Measurements from ENCODE around the gene SCD5.

DNA sequence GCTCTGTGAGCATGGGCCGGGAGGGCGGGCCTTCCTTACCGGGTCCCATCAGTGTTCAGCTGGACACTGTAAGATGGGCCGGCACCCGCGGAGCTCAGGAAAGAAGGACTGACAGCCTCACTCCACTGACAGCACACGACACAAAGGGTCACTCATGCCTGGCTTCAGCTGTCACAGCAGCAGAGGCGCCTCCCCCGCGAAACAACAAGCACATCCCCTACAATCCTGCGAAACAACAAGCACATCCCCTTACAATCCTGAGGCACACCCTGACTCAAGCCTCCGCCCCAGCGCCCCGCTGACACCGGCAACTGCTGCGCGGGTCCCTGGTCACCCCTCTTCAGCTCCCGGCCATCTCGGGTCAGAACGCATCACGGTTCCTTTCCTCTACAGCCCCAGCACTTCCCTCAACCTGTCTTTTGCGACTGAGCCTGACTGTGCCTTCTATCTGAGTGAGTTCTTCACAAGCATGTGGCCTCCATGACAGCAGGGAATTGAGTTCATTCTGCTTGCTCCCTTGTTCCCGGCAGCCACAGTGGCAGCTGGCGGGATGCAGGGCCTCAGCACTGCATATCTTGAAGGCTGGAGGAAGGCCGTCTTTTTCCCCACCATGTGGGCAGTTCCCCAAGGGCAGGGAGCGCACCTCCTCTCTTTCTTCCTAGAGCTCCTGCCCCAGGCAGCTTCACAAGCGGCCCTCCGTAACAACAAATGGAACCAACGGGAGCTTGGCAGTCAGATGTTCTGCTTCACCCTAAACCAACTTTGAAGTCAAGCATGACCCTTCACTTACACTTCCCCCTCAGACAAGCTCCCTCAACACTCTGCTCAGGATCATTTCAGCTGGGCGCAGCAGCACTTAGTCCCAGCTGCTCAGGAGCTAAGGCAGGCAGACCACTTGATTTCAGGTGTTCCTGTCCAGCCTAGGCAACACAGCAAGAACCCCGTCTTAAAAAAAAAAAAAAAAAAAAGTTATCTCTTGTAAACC, 39.6 kb downstream of the SCD5 start:
- TF ChIP-seq, protein P1, sequence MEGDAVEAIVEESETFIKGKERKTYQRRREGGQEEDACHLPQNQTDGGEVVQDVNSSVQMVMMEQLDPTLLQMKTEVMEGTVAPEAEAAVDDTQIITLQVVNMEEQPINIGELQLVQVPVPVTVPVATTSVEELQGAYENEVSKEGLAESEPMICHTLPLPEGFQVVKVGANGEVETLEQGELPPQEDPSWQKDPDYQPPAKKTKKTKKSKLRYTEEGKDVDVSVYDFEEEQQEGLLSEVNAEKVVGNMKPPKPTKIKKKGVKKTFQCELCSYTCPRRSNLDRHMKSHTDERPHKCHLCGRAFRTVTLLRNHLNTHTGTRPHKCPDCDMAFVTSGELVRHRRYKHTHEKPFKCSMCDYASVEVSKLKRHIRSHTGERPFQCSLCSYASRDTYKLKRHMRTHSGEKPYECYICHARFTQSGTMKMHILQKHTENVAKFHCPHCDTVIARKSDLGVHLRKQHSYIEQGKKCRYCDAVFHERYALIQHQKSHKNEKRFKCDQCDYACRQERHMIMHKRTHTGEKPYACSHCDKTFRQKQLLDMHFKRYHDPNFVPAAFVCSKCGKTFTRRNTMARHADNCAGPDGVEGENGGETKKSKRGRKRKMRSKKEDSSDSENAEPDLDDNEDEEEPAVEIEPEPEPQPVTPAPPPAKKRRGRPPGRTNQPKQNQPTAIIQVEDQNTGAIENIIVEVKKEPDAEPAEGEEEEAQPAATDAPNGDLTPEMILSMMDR (IDR thresholded peaks at IDR 0.05) = no peak
- no peak for TF ChIP-seq POLR2A (IDR thresholded peaks at IDR 0.05)

Data from right lobe of liver (tissue), 4 donors.